Heart left ventricle (tissue), 13 donors: ENCODE data around the gene PDK2.

Experiments used
- POLR2A ChIP-seq, 2 donors: fragments of 450-650 bp; IDR thresholded peaks; one replicate each; pipeline ENCODE4 v1.6.1; 2017; ENCODE audit warnings: antibody characterized with exemption in 2 of 2, mild to moderate bottlenecking in 2 of 2, moderate library complexity in 2 of 2
- TF ChIP-seq, protein P1 (sequence below), 12 donors: fragments of 200-600 bp; sonication (generic) in 4 of 12; IDR thresholded peaks; one replicate each; pipeline versions ENCODE4 v1.5.0 to v1.8.0; 2018 to 2022; ENCODE audit warnings: antibody characterized with exemption in 12 of 12, mild to moderate bottlenecking in 5 of 12
- donor health status: ischemic (EF 13 %, LVEDD 7.1; RV severe dilation, severe dysfunction).
- donor health status: DM: no; HTN: yes; CAD: no.
- donor health status: DM: no; HTN: no; CAD: no.
- donor health status: ischemic (EF 25% LVEDD 6.9; RV normal size, moderate dysfunction).
- donor health status: ischemic (EF 25% LVEDD 5.7; RV mildly dilated, moderate dysfunction).
- donor health status: ischemic (EF 35%, LVEDD 5.7; RV mildly dilated, moderate dysfunction).
- donor health status: nonischemic (EF 11% LVEDD 7.7; RV severe dilation, severe dysfunction).
- donor health status: DM: yes; HTN: yes; CAD: no.
- donor health status: PGD.
- donor health status: ischemic (EF 29% LVEDD 5.4; RV normal size, mild dysfunction).
- donor health status: nonischemic (EF 23%, LVEDD 6.1; RV moderate dilation, normal function).

DNA sequence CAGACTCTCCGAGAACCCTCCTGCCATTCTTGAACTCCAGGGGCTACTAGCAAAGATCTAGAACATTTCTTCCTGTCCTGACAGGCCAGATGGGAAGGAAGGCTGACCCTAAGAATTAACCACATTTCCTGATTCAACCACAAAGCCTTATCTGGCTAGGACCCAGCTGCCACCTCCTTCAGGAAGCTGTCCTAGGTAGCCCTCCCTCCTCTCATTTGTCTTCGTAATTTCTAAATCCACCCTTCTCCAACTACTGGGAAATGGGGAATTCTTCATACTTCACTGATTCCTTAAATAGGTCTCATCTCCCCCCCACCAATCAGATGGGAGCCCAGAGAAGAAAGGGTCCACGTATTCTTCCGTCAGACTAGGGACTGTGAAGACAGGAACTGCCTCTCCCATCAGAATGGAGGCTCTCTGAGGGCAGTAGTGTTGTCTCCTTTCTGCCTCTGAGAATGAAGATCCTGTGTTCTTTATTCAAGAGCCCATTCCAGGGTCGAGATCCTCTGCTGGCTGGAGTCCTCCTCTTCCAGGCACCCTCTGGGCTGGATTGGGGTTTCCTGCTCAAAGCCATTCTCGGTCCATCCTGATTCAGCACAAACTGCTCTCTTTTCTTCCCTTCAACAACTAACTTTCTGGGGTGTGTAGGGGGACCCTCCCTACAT, 32.7 kb downstream of the PDK2 start:
- TF ChIP-seq, protein P1, sequence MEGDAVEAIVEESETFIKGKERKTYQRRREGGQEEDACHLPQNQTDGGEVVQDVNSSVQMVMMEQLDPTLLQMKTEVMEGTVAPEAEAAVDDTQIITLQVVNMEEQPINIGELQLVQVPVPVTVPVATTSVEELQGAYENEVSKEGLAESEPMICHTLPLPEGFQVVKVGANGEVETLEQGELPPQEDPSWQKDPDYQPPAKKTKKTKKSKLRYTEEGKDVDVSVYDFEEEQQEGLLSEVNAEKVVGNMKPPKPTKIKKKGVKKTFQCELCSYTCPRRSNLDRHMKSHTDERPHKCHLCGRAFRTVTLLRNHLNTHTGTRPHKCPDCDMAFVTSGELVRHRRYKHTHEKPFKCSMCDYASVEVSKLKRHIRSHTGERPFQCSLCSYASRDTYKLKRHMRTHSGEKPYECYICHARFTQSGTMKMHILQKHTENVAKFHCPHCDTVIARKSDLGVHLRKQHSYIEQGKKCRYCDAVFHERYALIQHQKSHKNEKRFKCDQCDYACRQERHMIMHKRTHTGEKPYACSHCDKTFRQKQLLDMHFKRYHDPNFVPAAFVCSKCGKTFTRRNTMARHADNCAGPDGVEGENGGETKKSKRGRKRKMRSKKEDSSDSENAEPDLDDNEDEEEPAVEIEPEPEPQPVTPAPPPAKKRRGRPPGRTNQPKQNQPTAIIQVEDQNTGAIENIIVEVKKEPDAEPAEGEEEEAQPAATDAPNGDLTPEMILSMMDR (IDR thresholded peaks at IDR 0.05), result no peak
- no peak for TF ChIP-seq POLR2A (IDR thresholded peaks at IDR 0.05)
